OCI-LY7 (cell line): ENCODE data around the gene KPTN. TPM values are rescaled to one million over a fixed set of nuclear protein-coding genes. Genes with fewer than 3 reads are reported as not detected.

Experiments
- BruUV-seq: library from RNA; stranded (reverse); fragments of 400-500 nt; replicated peaks from 2 replicates; lab custom pipeline; 2021; lab: Mats Ljungman, UMichigan
- CTCF ChIA-PET: fragments of 300-600 bp; sonication (Branson Sonifier 250); formaldehyde crosslinking; loops from one replicate; lab custom pipeline; 2022; ENCODE audit warnings: antibody characterized with exemption; ENCODE audit not compliant: unreplicated experiment; lab: Charles Lee
- POLR2A ChIA-PET: fragments of 300-600 bp; sonication (Branson Sonifier 250); formaldehyde crosslinking; loops from one replicate; lab custom pipeline; 2022; ENCODE audit warnings: antibody characterized with exemption; lab: Charles Lee
- DNase-seq: peaks from one replicate; pipeline ENCODE4 v3.0.0-alpha.2; 2015; ENCODE audit warnings: low spot score
- H2AFZ ChIP-seq: fragments of 200-600 bp; sonication (generic), shearing (Covaris generic); 2 replicates; pipeline ENCODE4 v1.6.1; 2014; ENCODE audit warnings: mild to moderate bottlenecking, antibody characterized with exemption, low read length, moderate library complexity
- H3K27ac ChIP-seq: fragments of 200-600 bp; sonication (generic); 2 replicates; pipeline ENCODE4 v1.5.1; 2014; ENCODE audit warnings: mixed run types, low read depth, mild to moderate bottlenecking, moderate library complexity, low read length, inconsistent platforms; ENCODE audit not compliant: poor library complexity, severe bottlenecking
- H3K36me3 ChIP-seq: fragments of 200-600 bp; sonication (generic); 2 replicates; pipeline ENCODE4 v1.6.1; 2014; ENCODE audit warnings: mild to moderate bottlenecking, antibody characterized with exemption, low read length, moderate library complexity, mixed read lengths; ENCODE audit not compliant: insufficient read depth
- H3K4me1 ChIP-seq: fragments of 200-600 bp; sonication (generic); 2 replicates; pipeline ENCODE4 v1.5.1; 2014; ENCODE audit warnings: mild to moderate bottlenecking, low read length; ENCODE audit not compliant: insufficient read depth, poor library complexity, severe bottlenecking
- H3K4me2 ChIP-seq: fragments of 200-600 bp; sonication (generic); 2 replicates; pipeline ENCODE4 v1.6.1; 2014; ENCODE audit warnings: mild to moderate bottlenecking, low read length
- H3K4me3 ChIP-seq: fragments of 200-600 bp; sonication (generic); 2 replicates; pipeline ENCODE4 v1.5.1; 2014; ENCODE audit warnings: mild to moderate bottlenecking, low read depth, low read length; ENCODE audit not compliant: poor library complexity, severe bottlenecking
- H3K79me2 ChIP-seq: fragments of 200-600 bp; sonication (generic); 2 replicates; pipeline ENCODE4 v1.6.1; 2016; ENCODE audit warnings: low read depth, mild to moderate bottlenecking, low read length, moderate library complexity, mixed read lengths; ENCODE audit not compliant: insufficient read depth
- H3K9me2 ChIP-seq: fragments of 200-600 bp; sonication (generic); 2 replicates; pipeline ENCODE4 v1.6.1; 2016; ENCODE audit warnings: mild to moderate bottlenecking, low read length, mixed read lengths; ENCODE audit not compliant: insufficient read depth
- H3K9me3 ChIP-seq: fragments of 200-600 bp; sonication (generic); 2 replicates; pipeline ENCODE4 v1.6.1; 2014; ENCODE audit warnings: mild to moderate bottlenecking, mixed run types, low read length, mixed read lengths
- H4K20me1 ChIP-seq: fragments of 200-600 bp; sonication (generic); 2 replicates; pipeline ENCODE4 v1.6.1; 2014; ENCODE audit warnings: mild to moderate bottlenecking, antibody characterized with exemption, low read length, moderate library complexity, mixed read lengths; ENCODE audit not compliant: insufficient read depth
- EZH2phosphoT487 ChIP-seq: fragments of 200-600 bp; sonication (generic); IDR thresholded peaks from 2 replicates; pipeline ENCODE4 v1.6.1; 2018; ENCODE audit warnings: low read depth, borderline replicate concordance, mild to moderate bottlenecking, mixed run types, antibody characterized with exemption, low read length, moderate library complexity, mixed read lengths
- intact Hi-C: fragments of 100-400 bp; cut with micrococcal nuclease; formaldehyde crosslinking; loops from one replicate; pipeline ENCODE4 v1.10.0; 2022; ENCODE audit not compliant: unreplicated experiment
- total RNA-seq, 2 experiments: library from RNA; depleted of rRNA in 1 of 2; stranded (reverse); fragments of >200 nt in 1 of 2; shearing (Covaris generic) in 1 of 2; gene quantifications; 2 replicates each; pipeline ENCODE4 v1.2.3, GENCODE V29; 2014 to 2022
- TF ChIP-seq, protein P1 (sequence below): fragments of 200-600 bp; sonication (generic); conservative IDR thresholded peaks from 2 replicates; pipeline ENCODE4 v1.5.1; 2014; ENCODE audit warnings: mild to moderate bottlenecking, antibody characterized with exemption, low read length, moderate library complexity, mixed read lengths

Gene KPTN
- total RNA-seq, 2 experiments from 2014 or later: 13.6 to 14.0 TPM

DNA sequence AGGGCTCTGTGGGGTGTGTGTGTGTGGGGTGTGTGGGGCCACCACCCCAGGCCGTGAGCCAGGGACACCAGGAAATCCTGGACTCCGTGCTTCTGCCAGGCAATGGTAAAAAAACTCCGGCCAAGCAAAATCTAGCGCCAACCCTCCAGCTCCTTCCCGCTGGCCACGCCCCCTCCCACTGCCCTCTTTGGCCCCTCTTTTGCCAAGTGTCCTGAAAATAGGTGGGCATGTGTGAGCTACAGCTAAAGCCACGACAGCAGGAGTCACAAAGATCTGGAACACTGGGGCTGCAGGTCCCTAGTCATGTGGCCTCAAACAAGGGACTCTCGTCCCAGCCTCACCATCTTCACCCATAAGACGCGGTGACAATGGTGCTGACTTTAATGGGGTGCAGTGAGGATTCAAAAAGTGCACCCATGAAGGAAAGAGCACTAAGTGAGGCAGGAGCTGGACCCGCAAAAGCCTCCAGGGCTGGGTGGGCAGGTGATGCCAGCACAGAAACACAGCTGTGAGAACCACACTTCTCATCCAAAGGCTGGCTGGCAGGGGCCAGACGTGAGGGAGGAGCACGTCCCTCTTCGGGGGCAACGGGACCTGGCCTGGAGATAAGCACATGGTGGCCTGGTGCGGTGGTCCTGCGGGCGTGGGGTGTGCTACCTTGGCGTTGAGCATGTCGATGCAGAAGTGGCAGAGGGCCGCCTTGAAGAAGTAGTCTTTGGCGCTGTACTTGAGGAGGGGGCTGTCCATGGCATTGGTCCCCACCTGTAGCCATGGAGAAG is 7.5 kb upstream of the KPTN start:
- Histone ChIP-seq H3K9me3 (no peaks in the 10 kb centered on the region), H3K27ac (no peak overlapping the region), H3K4me2 (no peak overlapping the region), H3K79me2 (no peaks in the 10 kb centered on the region), H2AFZ (no peak overlapping the region), H3K4me1 (peaks cover 28% of the 10 kb centered on the region), H3K9me2 (no peaks in the 10 kb centered on the region), H3K4me3 (no peak overlapping the region), H3K36me3 (peaks cover 31% of the 10 kb centered on the region; the same call in 1 of the 2 replicates), H4K20me1 (no peaks in the 10 kb centered on the region; the same call in 1 of the 2 replicates)
- TF ChIP-seq, protein P1, sequence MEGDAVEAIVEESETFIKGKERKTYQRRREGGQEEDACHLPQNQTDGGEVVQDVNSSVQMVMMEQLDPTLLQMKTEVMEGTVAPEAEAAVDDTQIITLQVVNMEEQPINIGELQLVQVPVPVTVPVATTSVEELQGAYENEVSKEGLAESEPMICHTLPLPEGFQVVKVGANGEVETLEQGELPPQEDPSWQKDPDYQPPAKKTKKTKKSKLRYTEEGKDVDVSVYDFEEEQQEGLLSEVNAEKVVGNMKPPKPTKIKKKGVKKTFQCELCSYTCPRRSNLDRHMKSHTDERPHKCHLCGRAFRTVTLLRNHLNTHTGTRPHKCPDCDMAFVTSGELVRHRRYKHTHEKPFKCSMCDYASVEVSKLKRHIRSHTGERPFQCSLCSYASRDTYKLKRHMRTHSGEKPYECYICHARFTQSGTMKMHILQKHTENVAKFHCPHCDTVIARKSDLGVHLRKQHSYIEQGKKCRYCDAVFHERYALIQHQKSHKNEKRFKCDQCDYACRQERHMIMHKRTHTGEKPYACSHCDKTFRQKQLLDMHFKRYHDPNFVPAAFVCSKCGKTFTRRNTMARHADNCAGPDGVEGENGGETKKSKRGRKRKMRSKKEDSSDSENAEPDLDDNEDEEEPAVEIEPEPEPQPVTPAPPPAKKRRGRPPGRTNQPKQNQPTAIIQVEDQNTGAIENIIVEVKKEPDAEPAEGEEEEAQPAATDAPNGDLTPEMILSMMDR: no peak
- no peak for TF ChIP-seq EZH2phosphoT487
- BruUV-seq: no TSS peak
- intact Hi-C loops: no loop called here
- POLR2A ChIA-PET: no interaction called here
- CTCF ChIA-PET: no interaction called here
- DNase-seq: no peak

DNA sequence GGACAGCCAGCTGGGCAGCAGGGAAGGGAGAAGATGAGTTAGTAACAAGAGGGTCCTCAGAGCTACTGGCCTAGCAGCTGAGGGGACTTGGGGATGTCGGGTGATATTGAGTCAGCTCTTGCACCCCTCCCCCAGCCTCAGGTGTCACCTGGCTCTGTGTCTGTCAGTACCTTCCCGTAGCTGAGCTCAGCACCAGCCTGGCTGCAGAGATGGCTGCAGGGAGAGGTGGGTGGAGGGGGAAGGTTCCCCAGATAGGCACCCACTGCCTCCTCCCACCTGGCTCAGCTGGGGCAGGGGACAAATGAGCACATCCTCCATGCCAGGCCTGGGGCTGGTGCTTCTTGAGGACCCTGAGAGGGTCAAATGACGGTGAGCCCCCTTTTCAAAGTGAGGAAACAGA is 6.8 kb upstream of the KPTN start:
- H3K4me2 ChIP-seq: no peak overlapping the region
- no peak overlapping the region for H3K4me3 ChIP-seq
- no peaks in the 10 kb centered on the region for H3K9me3 ChIP-seq
- H3K9me2 ChIP-seq: no peaks in the 10 kb centered on the region
- H3K36me3 ChIP-seq: peaks cover 32% of the 10 kb centered on the region
- intact Hi-C loops: no loop called here
- H2AFZ ChIP-seq: no peak overlapping the region
- H4K20me1 ChIP-seq: no peaks in the 10 kb centered on the region; the same call in 1 of the 2 replicates
- H3K27ac ChIP-seq: no peak overlapping the region
- H3K79me2 ChIP-seq: no peaks in the 10 kb centered on the region
- ChIA-PET CTCF (no interaction called here), POLR2A (no interaction called here)
- H3K4me1 ChIP-seq: peaks cover 35% of the 10 kb centered on the region
- no peak for TF ChIP-seq EZH2phosphoT487
- TF ChIP-seq, protein P1: no peak
- peak; percentile 33 for DNase-seq
- no TSS peak for BruUV-seq

DNA sequence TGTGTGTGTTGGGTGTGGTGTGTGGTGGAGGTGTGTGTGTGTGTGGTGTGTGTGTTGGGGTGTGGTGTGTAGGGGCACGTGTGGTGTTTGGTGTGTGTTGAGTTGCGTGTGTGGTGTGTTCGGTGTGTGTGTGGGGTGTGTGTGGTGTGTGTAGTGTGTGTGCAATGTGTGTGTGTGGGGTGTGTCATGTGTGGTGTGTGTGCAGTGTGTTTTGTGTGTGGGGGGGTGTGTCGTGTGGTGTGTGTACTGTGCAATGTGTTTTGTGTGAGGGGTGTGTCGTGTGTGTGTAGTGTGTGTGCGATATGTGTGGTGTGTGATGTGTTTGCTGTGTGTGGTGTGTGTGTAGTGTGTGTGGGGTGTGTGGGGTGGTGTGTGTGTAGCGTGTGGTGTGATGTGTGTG is 6.0 kb upstream of the KPTN start:
- no peak for TF ChIP-seq EZH2phosphoT487
- TF ChIP-seq, protein P1: no peak
- Histone ChIP-seq H3K36me3 (peaks cover 35% of the 10 kb centered on the region), H3K9me3 (no peaks in the 10 kb centered on the region), H3K27ac (no peak overlapping the region), H3K4me2 (no peak overlapping the region), H4K20me1 (no peaks in the 10 kb centered on the region; the same call in 1 of the 2 replicates), H3K4me1 (peaks cover 43% of the 10 kb centered on the region), H3K79me2 (no peaks in the 10 kb centered on the region; the same call in 1 of the 2 replicates), H3K9me2 (no peaks in the 10 kb centered on the region), H3K4me3 (no peak overlapping the region), H2AFZ (no peak overlapping the region)
- CTCF ChIA-PET: no interaction called here
- DNase-seq: no peak
- intact Hi-C loops: no loop called here
- POLR2A ChIA-PET: no interaction called here
- no TSS peak for BruUV-seq
